GM12801 (cell line): ENCODE results near the gene CBX6.

Experiments used
- TF ChIP-seq, protein P1 (sequence below): IDR thresholded peaks from one replicate; pipeline ENCODE4 v1.5.1; 2011; ENCODE audit warnings: control low read depth; ENCODE audit not compliant: insufficient read length; ENCODE audit errors: extremely low read depth

CBX6 gene

DNA sequence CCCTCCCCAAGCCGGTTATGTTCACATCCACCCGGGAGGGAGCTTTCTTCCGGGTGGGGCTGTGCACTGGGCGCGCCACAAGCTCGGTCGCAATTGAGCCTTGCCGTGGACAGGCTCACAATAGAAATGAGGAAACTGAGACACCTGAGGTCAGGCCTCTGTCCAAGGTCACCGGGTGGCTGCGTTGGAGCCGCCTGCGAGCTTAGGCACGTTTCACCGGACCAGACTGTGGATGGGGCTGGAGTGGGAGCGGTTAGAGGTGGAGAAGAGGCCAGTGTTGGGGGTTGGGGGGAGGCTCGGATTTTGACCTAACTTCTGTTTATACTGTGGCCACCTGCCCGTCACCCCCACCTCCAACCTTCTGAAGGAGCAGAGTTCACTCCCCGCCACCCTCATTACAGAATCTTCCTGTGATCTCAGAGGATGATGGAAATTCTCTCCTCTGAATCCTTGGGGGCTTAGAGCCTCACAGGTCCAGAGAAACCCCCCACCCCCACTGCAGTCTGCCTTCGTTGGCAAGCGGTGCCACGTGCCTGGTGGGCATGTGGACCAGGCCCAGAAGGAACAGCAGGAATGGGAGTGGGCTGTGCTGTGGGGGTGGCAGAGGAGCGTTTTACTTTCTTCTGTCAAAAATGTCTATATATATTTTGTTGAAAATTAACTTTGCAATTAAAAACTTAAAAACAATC, 27.6 kb downstream of the CBX6 start:
- TF ChIP-seq, protein P1, sequence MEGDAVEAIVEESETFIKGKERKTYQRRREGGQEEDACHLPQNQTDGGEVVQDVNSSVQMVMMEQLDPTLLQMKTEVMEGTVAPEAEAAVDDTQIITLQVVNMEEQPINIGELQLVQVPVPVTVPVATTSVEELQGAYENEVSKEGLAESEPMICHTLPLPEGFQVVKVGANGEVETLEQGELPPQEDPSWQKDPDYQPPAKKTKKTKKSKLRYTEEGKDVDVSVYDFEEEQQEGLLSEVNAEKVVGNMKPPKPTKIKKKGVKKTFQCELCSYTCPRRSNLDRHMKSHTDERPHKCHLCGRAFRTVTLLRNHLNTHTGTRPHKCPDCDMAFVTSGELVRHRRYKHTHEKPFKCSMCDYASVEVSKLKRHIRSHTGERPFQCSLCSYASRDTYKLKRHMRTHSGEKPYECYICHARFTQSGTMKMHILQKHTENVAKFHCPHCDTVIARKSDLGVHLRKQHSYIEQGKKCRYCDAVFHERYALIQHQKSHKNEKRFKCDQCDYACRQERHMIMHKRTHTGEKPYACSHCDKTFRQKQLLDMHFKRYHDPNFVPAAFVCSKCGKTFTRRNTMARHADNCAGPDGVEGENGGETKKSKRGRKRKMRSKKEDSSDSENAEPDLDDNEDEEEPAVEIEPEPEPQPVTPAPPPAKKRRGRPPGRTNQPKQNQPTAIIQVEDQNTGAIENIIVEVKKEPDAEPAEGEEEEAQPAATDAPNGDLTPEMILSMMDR = no peak

- TF ChIP-seq, protein P1 = no peak
Measured at GRCh38 chr22:38843657-38844314, 28.2 kb downstream of the CBX6 start, which contains the start of gene NPTXR. Gene NPTXR, minus strand, starts transcription at chr22:38844028.

DNA sequence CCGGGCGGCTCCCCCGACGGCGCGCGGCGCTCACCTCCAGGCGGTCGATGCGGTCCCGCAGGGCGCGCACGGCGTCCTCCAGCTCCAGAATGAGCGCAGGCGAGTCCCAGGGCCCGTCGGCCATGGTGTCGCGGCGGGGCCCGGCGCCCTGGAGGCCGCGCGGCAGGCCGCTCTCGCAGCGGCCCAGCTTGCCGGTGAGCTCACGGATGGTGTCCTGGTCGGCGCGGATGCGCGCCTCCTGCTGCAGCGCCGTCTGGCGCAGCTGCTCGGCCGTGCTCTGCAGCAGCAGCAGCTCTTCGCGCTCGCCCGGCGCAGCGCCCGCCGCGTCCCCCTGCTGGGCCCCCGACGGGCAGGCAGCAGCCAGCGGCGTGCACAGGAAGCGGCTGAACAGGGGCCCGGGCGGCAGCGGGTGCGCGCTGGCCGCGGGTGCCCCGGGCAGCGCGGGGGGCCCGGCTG, 28.8 kb downstream of the CBX6 start:
- TF ChIP-seq, protein P1 = no peak

DNA sequence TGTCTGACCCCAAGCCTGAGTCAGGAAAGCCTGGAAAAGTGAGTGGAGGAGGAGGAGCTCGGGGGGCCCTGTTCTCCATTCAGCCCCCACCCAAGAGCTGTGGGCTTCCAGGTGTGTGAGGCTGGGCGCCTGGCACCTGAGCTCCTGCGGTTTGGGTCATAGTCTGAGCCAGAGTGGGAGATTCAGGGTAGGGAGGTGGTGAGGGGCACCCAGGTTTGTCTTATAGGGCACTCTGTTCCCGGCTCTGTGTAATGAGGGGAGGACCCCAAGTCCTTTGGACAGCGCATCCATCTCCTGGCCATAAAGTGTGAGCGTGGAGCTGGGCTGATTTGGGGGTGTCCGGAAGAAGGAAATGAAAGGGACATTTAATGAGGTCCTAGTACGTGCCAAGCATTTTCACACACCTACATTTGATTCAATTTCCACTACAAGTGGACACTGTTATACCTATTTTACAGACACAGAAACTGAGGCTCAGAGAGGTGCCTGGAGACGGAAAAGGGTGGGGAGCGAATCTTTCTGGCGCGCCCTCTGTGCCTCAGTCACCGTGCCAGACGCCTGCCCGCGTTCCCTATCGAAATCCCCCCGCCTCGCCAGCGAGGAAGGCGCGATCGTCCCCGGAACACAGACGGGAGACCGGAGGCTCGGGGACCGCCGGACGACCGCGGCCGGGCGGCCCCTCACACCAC, 29.4 kb downstream of the CBX6 start:
- TF ChIP-seq, protein P1 = no peak

GRCh38 chr22:38841635-38842034, 30.4 kb downstream of the CBX6 start:
- TF ChIP-seq, protein P1 = no peak

- TF ChIP-seq, protein P1 = no peak
Measured at GRCh38 chr22:38841211-38841610, 30.8 kb downstream of the CBX6 start.

DNA sequence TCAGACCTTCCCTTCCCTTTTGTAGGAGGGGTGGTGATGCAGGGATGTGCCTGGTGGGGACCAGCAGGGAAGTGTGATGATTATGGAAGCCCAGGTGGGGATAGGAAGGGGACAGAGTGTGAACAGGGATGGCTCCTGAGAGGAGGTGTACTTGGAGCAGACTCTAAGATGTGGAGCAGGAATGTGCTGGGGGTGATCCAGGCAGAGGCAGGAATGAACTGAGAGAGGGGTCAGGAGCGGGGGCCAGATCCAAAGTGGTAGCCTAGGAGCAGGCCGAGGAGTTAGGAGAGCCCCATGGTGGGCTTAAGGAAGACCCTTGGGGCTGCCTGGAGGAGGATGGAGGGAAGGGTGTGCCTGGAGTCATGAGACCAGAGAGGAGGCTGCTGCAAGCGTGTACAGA, 31.9 kb downstream of the CBX6 start:
- TF ChIP-seq, protein P1 = no peak
